HG03108 (cell line): ENCODE results near the gene ACOX1.

Experiments used
- ATAC-seq: cut with Tn5 transposase; IDR thresholded peaks from one replicate; pipeline ENCODE4 v1.9.1; 2021; ENCODE audit warnings: moderate library complexity; ENCODE audit not compliant: unreplicated experiment

Gene ACOX1

DNA sequence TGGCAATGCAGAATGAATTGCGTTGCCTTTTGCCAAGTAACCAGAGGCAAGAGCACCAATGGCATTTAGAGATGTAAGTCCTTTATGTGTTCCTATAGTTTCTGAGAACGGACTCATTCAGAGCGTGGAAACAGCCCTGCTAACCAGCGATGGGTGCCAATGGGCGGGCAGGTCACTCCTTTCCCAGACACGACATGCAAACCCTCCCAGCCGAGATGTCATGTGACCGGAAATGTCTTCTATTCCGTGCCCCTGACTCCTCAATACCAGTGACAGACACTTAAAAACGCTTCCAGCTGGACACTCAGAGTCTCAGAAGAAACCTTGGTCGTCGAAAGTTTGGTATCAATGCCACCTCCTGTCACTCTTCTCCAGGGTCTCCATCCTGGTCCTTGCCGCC is 41.3 kb downstream of the ACOX1 start:
- ATAC-seq = no peak

DNA sequence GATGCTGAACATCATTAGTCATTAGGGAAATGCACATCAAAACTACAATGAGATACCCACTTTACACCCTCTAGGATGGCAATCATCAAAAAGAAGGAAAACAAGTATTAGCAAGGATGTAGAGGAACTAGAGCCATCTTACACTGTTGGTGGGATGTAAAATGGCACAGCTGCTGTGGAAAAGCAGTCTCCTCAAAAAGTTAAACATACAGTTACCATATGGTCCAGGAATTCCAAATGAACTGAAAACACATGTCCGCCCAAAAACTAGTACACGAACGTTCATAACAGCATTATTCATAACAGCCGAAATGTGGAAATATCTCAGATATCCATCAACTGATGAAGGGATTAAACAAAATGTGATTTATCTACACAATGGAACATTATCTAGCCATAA is 45.2 kb downstream of the ACOX1 start:
- ATAC-seq = no peak

- no peak for ATAC-seq
Measured at GRCh38 chr17:75932852-75933251, 46.1 kb downstream of the ACOX1 start.

GRCh38 chr17:75931062-75931461 is 47.9 kb downstream of the ACOX1 start:
- no peak for ATAC-seq

DNA sequence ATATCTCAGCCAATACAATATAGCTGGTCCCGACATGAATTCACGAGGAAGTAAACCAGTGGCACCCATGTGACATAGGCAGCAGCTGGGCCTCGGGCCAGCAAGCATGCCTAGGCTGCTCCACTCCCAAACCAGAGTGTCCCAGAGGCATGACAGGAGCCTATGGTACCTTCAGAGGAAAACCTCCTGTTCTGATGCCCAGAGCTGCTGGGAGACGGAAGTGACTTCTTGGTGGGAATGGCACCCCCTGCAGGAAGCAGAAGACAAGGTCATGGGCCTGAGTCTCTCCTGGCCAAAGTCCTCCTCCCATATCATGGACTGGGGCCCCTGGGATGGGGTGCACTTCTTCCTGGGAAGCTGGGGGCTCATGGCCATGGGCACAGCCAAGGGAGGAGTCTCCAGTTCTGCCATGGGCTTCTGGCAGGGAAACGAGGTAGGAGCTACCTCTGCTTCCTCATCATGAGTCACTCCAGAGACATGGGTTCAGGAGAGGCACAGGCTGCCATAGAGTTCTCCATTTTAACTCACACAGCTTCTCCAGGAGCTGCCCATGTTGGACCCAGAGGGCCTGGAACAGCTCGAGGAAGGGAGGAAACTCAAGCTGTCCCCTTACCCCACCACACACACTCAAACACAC is 51.6 kb downstream of the ACOX1 start:
- ATAC-seq = no peak

GRCh38 chr17:75926456-75926855 is 52.5 kb downstream of the ACOX1 start:
- no peak for ATAC-seq

DNA sequence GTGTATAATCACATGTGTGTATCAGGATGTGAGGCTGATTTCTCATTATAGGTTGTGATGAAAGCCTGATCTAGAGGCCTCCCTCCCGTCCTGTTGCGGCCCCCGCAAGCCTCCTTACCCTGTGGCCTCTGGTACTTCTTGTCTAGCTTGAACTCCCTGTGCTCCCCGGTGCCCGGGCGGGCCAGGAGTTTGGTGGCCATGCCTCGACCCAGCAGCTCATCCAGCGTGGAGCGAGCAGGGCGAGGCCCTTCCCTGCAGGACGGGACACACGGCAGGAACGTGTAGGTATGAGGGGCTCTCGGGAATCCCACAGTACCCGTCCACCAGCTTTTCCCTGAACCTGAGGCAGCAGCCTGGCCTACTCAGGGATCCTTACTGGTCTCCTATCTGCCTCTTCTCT is 53.1 kb downstream of the ACOX1 start:
- no peak for ATAC-seq

DNA sequence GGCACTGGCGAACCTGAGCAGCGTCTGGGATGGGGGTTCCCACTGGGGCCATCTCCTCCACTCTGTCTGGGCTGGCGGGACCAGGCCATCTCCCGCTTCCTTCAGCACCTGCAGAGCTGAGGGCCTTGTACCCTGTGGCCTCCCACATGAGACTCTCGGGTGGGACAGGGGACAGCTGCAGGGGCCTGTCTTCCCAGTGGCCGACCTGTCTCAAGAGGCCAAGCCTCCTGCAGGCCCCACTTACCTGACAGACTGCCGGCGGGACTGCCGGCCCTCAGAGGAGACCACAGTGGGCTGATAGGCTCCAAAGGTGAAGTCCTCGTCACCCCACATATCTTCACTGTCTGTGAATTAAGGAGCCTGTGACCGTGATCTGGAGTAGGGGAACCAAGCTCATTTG is 53.9 kb downstream of the ACOX1 start:
- no peak for ATAC-seq

GRCh38 chr17:75922963-75923874 is 55.7 kb downstream of the ACOX1 start:
- ATAC-seq = no peak

DNA sequence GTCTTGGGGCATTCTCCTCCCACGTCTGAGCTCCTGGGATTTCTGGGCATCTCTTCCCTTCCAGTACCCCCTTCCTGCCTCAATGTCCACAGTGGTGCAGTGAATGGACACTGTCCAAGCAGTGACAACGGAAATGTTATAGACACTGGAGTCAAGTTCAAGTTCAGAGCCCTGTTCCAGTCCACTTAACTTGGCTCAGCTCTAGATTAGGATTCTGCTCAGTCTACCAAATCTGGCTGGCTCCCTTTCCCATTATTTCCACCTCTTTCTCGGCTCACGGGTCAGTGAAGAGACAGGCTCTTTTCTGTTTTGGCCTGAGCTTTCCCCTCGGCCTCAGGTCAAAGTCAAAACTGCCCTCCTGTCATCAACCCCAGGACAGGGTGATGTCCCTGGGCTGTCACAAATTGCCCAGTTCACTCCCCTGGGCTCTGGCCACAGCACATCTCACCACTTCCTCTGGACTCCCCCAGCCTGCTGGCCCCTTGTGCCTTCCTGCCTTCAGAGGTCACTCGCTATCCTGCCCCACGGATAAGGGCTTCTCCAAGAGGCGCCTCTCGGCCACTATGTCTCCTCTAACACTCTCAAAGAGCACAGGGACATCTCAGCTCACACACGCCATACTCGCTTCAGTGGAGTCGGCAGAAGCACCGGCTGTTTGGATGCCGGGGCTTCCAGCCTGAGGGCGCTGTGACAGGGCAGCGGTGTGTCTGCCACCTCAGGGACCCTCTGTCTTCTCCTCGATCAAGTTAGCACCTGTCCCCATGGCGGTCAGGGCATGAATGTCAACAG is 56.6 kb downstream of the ACOX1 start:
- no peak for ATAC-seq

DNA sequence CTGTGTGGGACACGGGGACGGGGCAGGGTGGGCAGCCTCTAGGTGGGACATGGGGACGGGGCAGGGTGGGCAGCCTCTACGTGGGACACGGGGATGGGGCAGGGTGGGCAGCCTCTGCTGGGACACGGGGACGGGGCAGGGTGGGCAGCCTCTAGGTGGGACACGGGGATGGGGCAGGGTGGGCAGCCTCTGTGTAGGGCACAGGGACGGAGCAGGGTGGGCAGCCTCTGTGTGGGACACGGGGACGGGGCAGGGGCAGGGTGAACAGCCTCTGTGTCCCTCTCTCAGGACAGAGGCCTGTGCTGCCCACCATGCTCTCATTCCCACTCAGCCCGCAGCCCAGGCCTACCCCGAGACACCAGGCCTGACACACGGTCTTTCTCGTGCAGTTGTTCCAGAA is 57.4 kb downstream of the ACOX1 start:
- no peak for ATAC-seq

- ATAC-seq = no peak
Measured at GRCh38 chr17:75920045-75920560, 58.9 kb downstream of the ACOX1 start.

DNA sequence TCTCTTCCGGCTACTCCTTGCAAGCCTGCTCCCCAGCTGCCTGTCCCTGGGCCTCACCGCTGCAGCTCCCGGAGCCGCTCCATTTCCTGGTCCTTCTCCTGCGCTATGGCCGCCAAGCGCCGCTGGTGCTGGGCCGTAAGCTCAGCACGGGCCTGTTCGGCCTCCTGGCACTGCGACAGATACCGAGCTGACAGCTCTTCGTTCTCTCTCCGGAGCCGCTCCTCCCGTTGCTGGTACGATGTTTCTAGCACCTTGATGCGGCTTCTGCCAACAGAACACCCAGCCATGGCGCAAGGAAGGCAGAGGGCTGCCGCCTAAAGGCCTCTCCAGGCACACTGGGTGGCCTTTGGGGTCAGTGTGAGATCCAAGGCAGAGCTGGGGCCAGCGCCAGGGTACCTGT is 59.4 kb downstream of the ACOX1 start:
- no peak for ATAC-seq

- ATAC-seq = no peak
Measured at GRCh38 chr17:75917917-75918445, 61.0 kb downstream of the ACOX1 start.

DNA sequence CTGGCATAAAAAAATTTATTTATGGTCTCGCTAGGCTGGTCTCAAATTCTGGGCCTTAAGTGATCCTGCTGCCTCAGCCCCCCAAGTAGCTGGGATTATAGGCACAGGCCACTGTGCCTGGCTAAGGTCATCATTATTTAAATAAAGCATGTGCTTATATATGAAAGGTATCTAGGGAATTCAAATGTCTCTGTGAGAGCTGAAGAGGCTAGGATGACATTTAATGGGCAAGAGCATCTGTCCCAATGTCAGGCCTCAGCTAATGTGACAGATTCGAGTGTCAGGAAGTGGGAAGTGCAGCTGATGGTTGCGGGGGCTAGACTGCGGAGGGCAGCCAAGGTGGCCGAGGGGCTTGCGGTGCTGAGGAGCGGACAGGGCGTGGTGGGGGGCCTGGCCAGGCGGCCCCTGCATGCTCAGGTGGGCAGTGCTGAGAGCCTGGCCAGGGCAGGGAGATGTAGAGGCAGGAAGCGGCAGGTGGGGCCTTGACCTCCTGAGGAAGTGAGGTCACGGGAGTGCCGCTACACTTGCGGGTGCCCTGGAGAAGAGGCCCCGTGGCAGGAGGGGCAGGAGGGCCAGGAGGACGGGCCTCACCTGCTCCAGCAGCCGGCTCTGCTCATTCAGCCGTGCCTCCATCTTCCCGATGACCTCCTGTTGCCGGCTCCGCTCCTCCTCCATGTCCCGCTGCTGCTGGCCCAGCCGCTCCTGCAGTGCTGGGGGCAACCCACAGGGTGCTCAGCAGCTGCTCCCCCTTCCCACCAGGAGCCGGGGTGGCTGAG is 61.6 kb downstream of the ACOX1 start:
- ATAC-seq = no peak

GRCh38 chr17:75915268-75915667 is 63.7 kb downstream of the ACOX1 start:
- no peak for ATAC-seq

GRCh38 chr17:75914643-75915267 is 64.2 kb downstream of the ACOX1 start:
- ATAC-seq = no peak

DNA sequence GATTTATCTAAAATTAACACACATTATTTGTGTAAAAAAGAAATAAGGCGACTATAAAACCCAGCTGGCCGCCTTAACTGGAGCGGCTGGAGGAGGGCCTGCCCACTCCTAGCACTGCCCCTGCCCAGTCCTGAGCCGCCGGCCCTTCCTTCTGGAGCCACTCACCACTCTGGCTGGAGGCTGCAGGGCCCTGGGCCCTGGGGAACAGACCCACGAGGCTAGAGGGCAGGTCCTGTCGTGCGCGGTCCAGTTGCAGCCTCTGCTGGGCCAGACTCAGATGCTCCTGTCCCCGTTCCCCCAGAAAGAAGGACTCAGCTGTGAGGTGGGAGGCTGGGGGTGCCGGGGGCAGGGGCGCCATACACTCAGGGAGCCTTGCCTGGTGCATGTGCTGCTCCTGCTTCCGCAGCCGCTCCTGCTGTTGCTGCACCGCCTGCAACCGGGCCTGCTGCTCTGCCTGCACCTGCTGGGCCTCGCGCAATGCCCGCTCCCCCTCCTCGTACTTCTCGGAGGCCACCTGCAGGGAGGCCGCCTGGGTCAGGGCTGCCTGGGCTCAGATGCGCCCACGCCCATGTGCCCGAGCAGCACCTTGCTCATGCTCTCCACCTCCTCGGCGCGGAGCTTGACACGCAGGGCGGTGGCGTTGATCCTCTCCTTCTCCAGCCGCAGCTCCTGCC is 65.3 kb downstream of the ACOX1 start:
- ATAC-seq = no peak

DNA sequence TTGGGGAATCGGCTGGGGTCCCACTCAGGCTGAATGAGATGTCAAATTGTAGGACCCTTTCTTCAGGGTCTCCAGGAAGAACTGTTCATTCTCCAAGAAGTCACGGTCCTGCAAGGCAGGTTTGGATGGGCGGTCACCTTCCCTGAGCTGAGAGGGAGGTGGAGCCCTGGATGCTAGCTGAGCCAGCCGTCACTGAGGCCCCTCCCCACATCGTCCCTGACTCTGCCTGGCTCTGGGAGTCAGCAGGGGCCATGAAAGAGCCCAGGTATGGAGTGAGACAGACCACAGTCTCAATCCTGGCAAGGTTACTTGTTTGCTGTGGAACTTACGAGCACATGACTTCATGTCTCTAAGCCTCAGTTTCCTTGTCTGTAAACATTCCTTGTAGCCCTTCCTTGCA is 68.3 kb downstream of the ACOX1 start:
- no peak for ATAC-seq
